Stimulated activated naive B cell treated with anti-CD40 and anti-IgM and Interleukin-4, amounts not matched to agents 10 μg/mL and 1 μg/mL and 100 μg/mL, for 72 hours (primary cell): ENCODE measurements around the gene TNIK.
"Not testable (repeated sequence)": the region's sequence is repeated elsewhere in the genome, so short reads cannot be mapped to it uniquely, and the experiment has no call there.

Source experiments
- ATAC-seq, 2 donors: fragments of 150-1000 bp; cut with Tn5 transposase; replicated peaks; 2 replicates each; pipeline ENCODE4 v1.10.0; 2021; ENCODE audit warnings: moderate library complexity in 1 of 2
- DNase-seq: peaks from one replicate; pipeline ENCODE4 v3.0.0; 2021
- H3K27ac Mint-ChIP-seq: one replicate; pipeline ENCODE4 v1.8.0; 2022; ENCODE audit warnings: mild to moderate bottlenecking, mixed read lengths
- H3K27me3 Mint-ChIP-seq, 2 donors: one replicate each; pipeline ENCODE4 v1.8.0; 2022; ENCODE audit warnings: mixed read lengths in 2 of 2
- H3K36me3 Mint-ChIP-seq, 2 donors: one replicate each; pipeline ENCODE4 v1.8.0; 2022; ENCODE audit warnings: mixed read lengths in 2 of 2, mild to moderate bottlenecking in 1 of 2
- H3K4me1 Mint-ChIP-seq, 2 donors: one replicate each; pipeline ENCODE4 v1.8.0; 2022; ENCODE audit warnings: mixed read lengths in 2 of 2, mild to moderate bottlenecking in 1 of 2
- H3K4me3 Mint-ChIP-seq, 2 donors: one replicate each; pipeline ENCODE4 v1.8.0; 2022; ENCODE audit warnings: mild to moderate bottlenecking in 2 of 2, mixed read lengths in 2 of 2, moderate library complexity in 1 of 2
- H3K9me3 Mint-ChIP-seq, 2 donors: one replicate each; pipeline ENCODE4 v1.8.0; 2022; ENCODE audit warnings: mixed read lengths in 2 of 2, mild to moderate bottlenecking in 1 of 2

The TNIK gene

GRCh38 chr3:171122240-171122639, 338.0 kb downstream of the TNIK start:
- Mint-ChIP-seq H3K36me3 (peaks cover 0 to 8% of the 10 kb centered on the region in 2 donors), H3K27me3 (no peaks in the 10 kb centered on the region), H3K9me3 (no peaks in the 10 kb centered on the region), H3K4me1 (no peaks in the 10 kb centered on the region), H3K4me3 (no peak overlapping the region), H3K27ac (no peak overlapping the region)
- DNase-seq (no peak), ATAC-seq (no peak)

- DNase-seq: no peak
- no peaks in the 10 kb centered on the region for H3K27me3 Mint-ChIP-seq
- H3K27ac Mint-ChIP-seq: no peak overlapping the region
- no peak overlapping the region for H3K4me3 Mint-ChIP-seq
- ATAC-seq: no peak
- no peaks in the 10 kb centered on the region for H3K9me3 Mint-ChIP-seq
- H3K36me3 Mint-ChIP-seq: peaks cover 0 to 8% of the 10 kb centered on the region in 2 donors
- H3K4me1 Mint-ChIP-seq: no peaks in the 10 kb centered on the region
Measured at GRCh38 chr3:171121801-171122200, 338.4 kb downstream of the TNIK start.

GRCh38 chr3:171119402-171119801, 340.8 kb downstream of the TNIK start:
- ATAC-seq, H3K4me1 Mint-ChIP-seq, H3K4me3 Mint-ChIP-seq, H3K9me3 Mint-ChIP-seq, H3K27ac Mint-ChIP-seq, DNase-seq, H3K36me3 Mint-ChIP-seq, H3K27me3 Mint-ChIP-seq: not testable (repeated sequence)

- ATAC-seq, H3K4me1 Mint-ChIP-seq, H3K9me3 Mint-ChIP-seq, H3K27ac Mint-ChIP-seq, DNase-seq, H3K36me3 Mint-ChIP-seq, H3K4me3 Mint-ChIP-seq, H3K27me3 Mint-ChIP-seq: not testable (repeated sequence)
Measured at GRCh38 chr3:171118993-171119392, 341.2 kb downstream of the TNIK start.

GRCh38 chr3:171116824-171117395, 343.3 kb downstream of the TNIK start:
- Mint-ChIP-seq H3K27ac (no peak overlapping the region), H3K36me3 (peaks cover 0 to 4% of the 10 kb centered on the region in 2 donors), H3K9me3 (no peaks in the 10 kb centered on the region), H3K4me3 (no peak overlapping the region), H3K27me3 (no peaks in the 10 kb centered on the region), H3K4me1 (no peaks in the 10 kb centered on the region)
- ATAC-seq (no peak), DNase-seq (no peak)

- no peak overlapping the region for H3K27ac Mint-ChIP-seq
- DNase-seq (no peak), ATAC-seq (no peak)
- no peaks in the 10 kb centered on the region for H3K4me1 Mint-ChIP-seq
- H3K27me3 Mint-ChIP-seq: no peaks in the 10 kb centered on the region
- peaks cover 0 to 4% of the 10 kb centered on the region in 2 donors for H3K36me3 Mint-ChIP-seq
- no peaks in the 10 kb centered on the region for H3K9me3 Mint-ChIP-seq
- H3K4me3 Mint-ChIP-seq: no peak overlapping the region
Measured at GRCh38 chr3:171116365-171116764, 343.8 kb downstream of the TNIK start.

GRCh38 chr3:171115667-171116066, 344.5 kb downstream of the TNIK start:
- Mint-ChIP-seq H3K27ac (no peak overlapping the region), H3K4me1 (no peaks in the 10 kb centered on the region), H3K9me3 (no peaks in the 10 kb centered on the region), H3K36me3 (peaks cover 0 to 4% of the 10 kb centered on the region in 2 donors), H3K4me3 (no peak overlapping the region), H3K27me3 (no peaks in the 10 kb centered on the region)
- ATAC-seq: no peak
- no peak for DNase-seq

- ATAC-seq (no peak), DNase-seq (no peak)
- no peak overlapping the region for H3K27ac Mint-ChIP-seq
- H3K36me3 Mint-ChIP-seq: peaks cover 0 to 3% of the 10 kb centered on the region in 2 donors
- H3K4me1 Mint-ChIP-seq: no peaks in the 10 kb centered on the region
- H3K27me3 Mint-ChIP-seq: no peaks in the 10 kb centered on the region
- H3K9me3 Mint-ChIP-seq: no peaks in the 10 kb centered on the region
- H3K4me3 Mint-ChIP-seq: no peak overlapping the region
Measured at GRCh38 chr3:171113716-171114115, 346.5 kb downstream of the TNIK start.

- H3K27ac Mint-ChIP-seq: no peak overlapping the region
- DNase-seq (no peak), ATAC-seq (no peak)
- no peak overlapping the region for H3K4me3 Mint-ChIP-seq
- H3K9me3 Mint-ChIP-seq: no peaks in the 10 kb centered on the region
- H3K4me1 Mint-ChIP-seq: no peaks in the 10 kb centered on the region
- H3K36me3 Mint-ChIP-seq: peaks cover 0 to 3% of the 10 kb centered on the region in 2 donors
- no peaks in the 10 kb centered on the region for H3K27me3 Mint-ChIP-seq
Measured at GRCh38 chr3:171110715-171111114, 349.5 kb downstream of the TNIK start.

GRCh38 chr3:171108066-171108465, 352.1 kb downstream of the TNIK start:
- Mint-ChIP-seq H3K36me3 (peaks cover 1 to 3% of the 10 kb centered on the region in 2 donors), H3K27ac (no peak overlapping the region), H3K9me3 (no peaks in the 10 kb centered on the region), H3K4me1 (no peaks in the 10 kb centered on the region), H3K27me3 (no peaks in the 10 kb centered on the region), H3K4me3 (no peak overlapping the region)
- DNase-seq (no peak), ATAC-seq (no peak)

GRCh38 chr3:171103185-171103584, 357.0 kb downstream of the TNIK start:
- Mint-ChIP-seq H3K27ac (no peak overlapping the region), H3K27me3 (no peaks in the 10 kb centered on the region), H3K4me3 (no peak overlapping the region), H3K9me3 (no peaks in the 10 kb centered on the region), H3K36me3 (peaks cover 0 to 1% of the 10 kb centered on the region in 2 donors), H3K4me1 (no peaks in the 10 kb centered on the region)
- no peak for DNase-seq
- ATAC-seq: no peak

GRCh38 chr3:171101982-171102641, 358.1 kb downstream of the TNIK start:
- Mint-ChIP-seq H3K27ac (no peak overlapping the region), H3K4me3 (no peak overlapping the region), H3K9me3 (peaks cover 0 to 3% of the 10 kb centered on the region in 2 donors), H3K36me3 (peaks cover 0 to 1% of the 10 kb centered on the region in 2 donors), H3K27me3 (no peaks in the 10 kb centered on the region), H3K4me1 (no peaks in the 10 kb centered on the region)
- no peak for ATAC-seq
- no peak for DNase-seq

- Mint-ChIP-seq H3K27ac (no peak overlapping the region), H3K27me3 (no peaks in the 10 kb centered on the region), H3K4me3 (no peak overlapping the region), H3K9me3 (peaks cover 0 to 4% of the 10 kb centered on the region in 2 donors), H3K36me3 (no peaks in the 10 kb centered on the region), H3K4me1 (no peaks in the 10 kb centered on the region)
- ATAC-seq (no peak), DNase-seq (no peak)
Measured at GRCh38 chr3:171099911-171100310, 360.3 kb downstream of the TNIK start.

- Mint-ChIP-seq H3K27me3 (no peaks in the 10 kb centered on the region), H3K4me1 (no peaks in the 10 kb centered on the region), H3K4me3 (no peak overlapping the region), H3K9me3 (peaks cover 0 to 4% of the 10 kb centered on the region in 2 donors), H3K27ac (no peak overlapping the region), H3K36me3 (peaks cover 0 to 4% of the 10 kb centered on the region in 2 donors)
- ATAC-seq: peak; percentile 36 to 41
- no peak for DNase-seq
Measured at GRCh38 chr3:171095063-171095462, 365.1 kb downstream of the TNIK start.

- H3K4me1 Mint-ChIP-seq: no peaks in the 10 kb centered on the region
- ATAC-seq: no peak
Measured at GRCh38 chr3:171094411-171094810, 365.8 kb downstream of the TNIK start.

More at GRCh38 chr3:171094411-171094810, 365.8 kb downstream of the TNIK start:
- no peaks in the 10 kb centered on the region for H3K27me3 Mint-ChIP-seq
- no peak overlapping the region for H3K27ac Mint-ChIP-seq
- DNase-seq: no peak
- H3K36me3 Mint-ChIP-seq: peaks cover 0 to 4% of the 10 kb centered on the region in 2 donors
- peaks cover 0 to 4% of the 10 kb centered on the region in 2 donors for H3K9me3 Mint-ChIP-seq
- no peak overlapping the region for H3K4me3 Mint-ChIP-seq
